Measurements from ENCODE around the gene TMEM132C. TPM values are rescaled to one million over a fixed set of nuclear protein-coding genes. Genes with fewer than 3 reads are reported as not detected.

The TMEM132C gene
- polyA plus RNA-seq, 2 of the 4 experiments (the other 2 are of a cell fraction), result not detected

GRCh38 chr12:128726886-128727285 lies 459.9 kb downstream of the TMEM132C start (continued):
- TF ChIP-seq EHMT2 (IDR thresholded peaks at IDR 0.05; ENCODE audit: low read depth), result no peak
- TF ChIP-seq HOXA7 (CRISPR knock-in tag; IDR thresholded peaks at IDR 0.05), result no peak
- no peak for TF ChIP-seq RCOR1 (IDR thresholded peaks at IDR 0.05; ENCODE audit: low read depth, low read length)
- no peak for TF ChIP-seq TFCP2L1 (CRISPR knock-in tag; IDR thresholded peaks at IDR 0.05)
- TF ChIP-seq RNF2 (IDR thresholded peaks at IDR 0.05; ENCODE audit: borderline replicate concordance, low read depth), result no peak
- TF ChIP-seq SREBF2 (IDR thresholded peaks at IDR 0.05), result no peak
- TF ChIP-seq SMC3 (IDR thresholded peaks at IDR 0.05), result no peak

- DNase-seq (ENCODE audit: low read depth in 1 of 2, low spot score in 1 of 2), result no peak
- Histone ChIP-seq H3K4me3 (no peak overlapping the region), H3K9me3 (no peaks in the 10 kb centered on the region), H3K4me1 (peaks cover 30% of the 10 kb centered on the region; the same call in 2 of the 3 replicates), H3K27ac (peak overlapping the region; percentile 21 to 30; a peak in 3 of 6 replicates), H3K4me2 (peak overlapping the region; percentile 55; the same call in 2 of the 3 replicates)
- ChIA-PET CTCF (no interaction called here), POLR2A (no interaction called here)
- TF ChIP-seq PHF8 (IDR thresholded peaks at IDR 0.05; ENCODE audit: borderline replicate concordance, low read depth) (no peak), POLR2A (IDR thresholded peaks at IDR 0.05; ENCODE audit: low read length) (no peak), SREBF2 (IDR thresholded peaks at IDR 0.05) (no peak), NR3C1 (IDR thresholded peaks at IDR 0.05) (no peak)
- no peak for ATAC-seq
- WGBS (ENCODE audit: missing lambda C conversion rate), result 42% methylated on average over 8 of the region's 8 CpGs
- FAIRE-seq, result no peak
These were observed 460.5 kb downstream of the TMEM132C start for GRCh38 chr12:128727461-128727860.

GRCh38 chr12:128727999-128728398 lies 461.0 kb downstream of the TMEM132C start:
- Histone ChIP-seq H3K4me1 (peaks cover 30% of the 10 kb centered on the region; the same call in 2 of the 3 replicates), H3K27ac (peak overlapping the region; percentile 21 to 52; a peak in 3 of 6 replicates), H3K4me3 (no peak overlapping the region), H3K9me3 (no peaks in the 10 kb centered on the region), H3K4me2 (peak overlapping the region; percentile 55; the same call in 2 of the 3 replicates)
- CTCF ChIA-PET, result interaction anchor here (0.9 kb wide), 1 partner anchor 1608 kb away, joined by 3 read pairs; no protein-coding TSS in a partner anchor
- POLR2A ChIA-PET, result no interaction called here
- TF ChIP-seq BCL3 (IDR thresholded peaks at IDR 0.05), result no peak
- TF ChIP-seq ZSCAN20 (CRISPR knock-in tag; IDR thresholded peaks at IDR 0.05), result no peak
- TF ChIP-seq RCOR1 (IDR thresholded peaks at IDR 0.05; ENCODE audit: low read depth, low read length), result no peak
- no peak for TF ChIP-seq SMC3 (IDR thresholded peaks at IDR 0.05)
- TF ChIP-seq ATOH8 (CRISPR knock-in tag; IDR thresholded peaks at IDR 0.05; ENCODE audit: low read depth), result peak; percentile 61; the same call in 1 of the 2 replicates
- TF ChIP-seq JUNB (IDR thresholded peaks at IDR 0.05), result 0 out of 2 replicates have a peak, but pooled peaks have one; percentile 15
- TF ChIP-seq JUN (IDR thresholded peaks at IDR 0.05), result no peak
- no peak for TF ChIP-seq RNF2 (IDR thresholded peaks at IDR 0.05; ENCODE audit: borderline replicate concordance, low read depth)
- TF ChIP-seq EHMT2 (IDR thresholded peaks at IDR 0.05; ENCODE audit: low read depth), result no peak
- TF ChIP-seq FOSB (CRISPR knock-in tag; IDR thresholded peaks at IDR 0.05), result no peak
- TF ChIP-seq MAZ (IDR thresholded peaks at IDR 0.05; ENCODE audit: borderline replicate concordance, low read depth, low read length), result no peak
- TF ChIP-seq POLR2A (IDR thresholded peaks at IDR 0.05; ENCODE audit: low read length), result no peak
- TF ChIP-seq MYC (IDR thresholded peaks at IDR 0.05; ENCODE audit: borderline replicate concordance, low read length), result no peak
- no peak for TF ChIP-seq FOSL2 (IDR thresholded peaks at IDR 0.05)
- 0 out of 2 replicates have a peak, but pooled peaks have one; percentile 26 for TF ChIP-seq FOSL2 (CRISPR knock-in tag; IDR thresholded peaks at IDR 0.05)
- TF ChIP-seq ZNF302 (CRISPR knock-in tag; IDR thresholded peaks at IDR 0.05), result no peak
- TF ChIP-seq CTCF (IDR thresholded peaks at IDR 0.05), result no peak
- no peak for TF ChIP-seq HOXB13 (CRISPR knock-in tag; IDR thresholded peaks at IDR 0.05; ENCODE audit: low read depth)
- no peak for TF ChIP-seq RFX5 (IDR thresholded peaks at IDR 0.05)
- TF ChIP-seq KDM5A (IDR thresholded peaks at IDR 0.05), result no peak
- FAIRE-seq (no peak), DNase-seq (ENCODE audit: low read depth in 1 of 2, low spot score in 1 of 2) (peak in 1 of 2 experiments; percentile 62), ATAC-seq (peak; percentile 79 to 85; a peak in 5 of 6 replicates)
- WGBS (ENCODE audit: missing lambda C conversion rate), result 18% methylated on average over 4 of the region's 4 CpGs
